ENCODE measurements around the gene ST6GAL1. TPM values are rescaled to one million over a fixed set of nuclear protein-coding genes. Genes with fewer than 3 reads are reported as not detected.

The ST6GAL1 gene
- total RNA-seq, 1 experiment from 2014 or later: 74.2 TPM

DNA sequence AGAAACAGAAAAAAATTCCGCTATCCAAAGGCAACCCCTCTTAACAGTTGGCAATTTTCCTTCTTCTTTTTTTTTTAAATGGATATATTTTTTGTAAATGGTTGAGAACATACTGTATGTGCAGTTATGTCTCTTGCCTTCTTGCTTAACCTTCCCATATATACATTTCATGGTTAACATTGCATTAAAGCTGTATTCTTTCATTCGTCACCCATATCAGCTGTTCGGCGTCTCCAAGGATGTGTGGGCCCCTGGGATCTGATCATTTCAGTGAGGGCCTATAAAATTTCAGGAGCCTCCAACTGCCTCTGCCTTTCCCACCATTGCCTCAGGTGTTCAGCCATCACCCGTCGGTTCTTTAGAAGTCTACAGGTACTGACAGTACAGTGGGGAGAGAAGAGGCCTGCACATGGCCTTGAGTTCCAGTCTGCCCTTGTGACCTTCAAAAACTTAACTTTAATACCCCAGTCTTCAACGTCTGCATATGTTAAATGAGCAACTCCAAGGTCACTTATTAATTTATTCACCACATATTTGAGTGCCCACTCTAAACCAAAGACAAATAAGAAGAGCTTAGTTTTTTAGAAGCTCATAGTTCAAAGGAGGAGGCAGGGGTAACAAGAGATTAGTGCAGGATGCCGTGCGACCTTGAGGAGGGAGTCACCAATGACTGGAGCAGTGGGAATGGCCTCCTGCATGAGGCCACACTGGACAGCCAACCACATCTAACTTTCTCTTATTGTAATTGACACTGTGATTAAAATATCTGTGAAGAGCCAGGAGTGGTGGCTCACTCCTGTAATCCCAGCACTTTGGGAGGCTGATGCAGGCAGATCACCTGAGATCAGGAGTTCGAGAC, 6.9 kb downstream of the ST6GAL1 start:
- intact Hi-C loops (cut with micrococcal nuclease; ENCODE audit: unreplicated experiment): no loop called here
- BruUV-seq (replicated peaks): no TSS peak
- H3K36me3 ChIP-seq (ENCODE audit: insufficient read depth, low read length, poor library complexity, severe bottlenecking): peaks cover 30% of the 10 kb centered on the region
- no peaks in the 10 kb centered on the region for H3K27me3 ChIP-seq (replicated peaks; ENCODE audit: insufficient read depth, low read depth, low read length, poor library complexity)
- TF ChIP-seq EZH2 (IDR thresholded peaks at IDR 0.05; ENCODE audit: borderline replicate concordance, low read depth, low read length, poor library complexity, severe bottlenecking): no peak
- TF ChIP-seq, protein P1, sequence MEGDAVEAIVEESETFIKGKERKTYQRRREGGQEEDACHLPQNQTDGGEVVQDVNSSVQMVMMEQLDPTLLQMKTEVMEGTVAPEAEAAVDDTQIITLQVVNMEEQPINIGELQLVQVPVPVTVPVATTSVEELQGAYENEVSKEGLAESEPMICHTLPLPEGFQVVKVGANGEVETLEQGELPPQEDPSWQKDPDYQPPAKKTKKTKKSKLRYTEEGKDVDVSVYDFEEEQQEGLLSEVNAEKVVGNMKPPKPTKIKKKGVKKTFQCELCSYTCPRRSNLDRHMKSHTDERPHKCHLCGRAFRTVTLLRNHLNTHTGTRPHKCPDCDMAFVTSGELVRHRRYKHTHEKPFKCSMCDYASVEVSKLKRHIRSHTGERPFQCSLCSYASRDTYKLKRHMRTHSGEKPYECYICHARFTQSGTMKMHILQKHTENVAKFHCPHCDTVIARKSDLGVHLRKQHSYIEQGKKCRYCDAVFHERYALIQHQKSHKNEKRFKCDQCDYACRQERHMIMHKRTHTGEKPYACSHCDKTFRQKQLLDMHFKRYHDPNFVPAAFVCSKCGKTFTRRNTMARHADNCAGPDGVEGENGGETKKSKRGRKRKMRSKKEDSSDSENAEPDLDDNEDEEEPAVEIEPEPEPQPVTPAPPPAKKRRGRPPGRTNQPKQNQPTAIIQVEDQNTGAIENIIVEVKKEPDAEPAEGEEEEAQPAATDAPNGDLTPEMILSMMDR (conservative IDR thresholded peaks at IDR 0.05; ENCODE audit: low read depth, low read length): no peak
- H3K27ac ChIP-seq (ENCODE audit: low read depth, low read length, poor library complexity, severe bottlenecking): no peak overlapping the region
- H3K4me1 ChIP-seq (ENCODE audit: insufficient read depth, low read length, poor library complexity, severe bottlenecking): peaks cover 3% of the 10 kb centered on the region
- no peak for DNase-seq (ENCODE audit: low spot score)
- ChIA-PET POLR2A (ENCODE audit: low non-redundant PET) (no interaction called here), CTCF (no interaction called here)
- no peaks in the 10 kb centered on the region for H3K9me3 ChIP-seq (ENCODE audit: low read depth, low read length, poor library complexity, severe bottlenecking)
- no peak overlapping the region for H3K4me3 ChIP-seq (ENCODE audit: low read depth, low read length, poor library complexity, severe bottlenecking)

DNA sequence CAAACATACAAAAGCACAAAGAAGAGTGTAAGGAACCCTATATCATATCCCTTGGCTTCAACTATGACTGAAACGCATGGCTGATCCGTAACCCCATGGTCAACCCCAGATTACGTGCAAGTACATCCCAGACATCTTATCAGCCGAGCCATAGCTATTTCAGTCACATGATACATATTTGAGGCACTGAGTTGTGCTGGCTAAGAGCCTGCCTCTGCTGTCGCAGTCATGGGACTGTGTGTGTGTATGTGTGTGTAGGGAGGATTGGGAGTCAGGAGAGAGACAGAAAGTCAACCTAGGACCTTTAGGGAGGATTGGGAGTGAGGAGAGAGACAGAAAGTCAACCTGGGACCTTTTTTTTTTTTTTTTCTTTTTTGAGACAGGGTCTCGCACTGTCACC, 8.4 kb downstream of the ST6GAL1 start:
- Histone ChIP-seq H3K27ac (ENCODE audit: low read depth, low read length, poor library complexity, severe bottlenecking) (no peak overlapping the region), H3K9me3 (ENCODE audit: low read depth, low read length, poor library complexity, severe bottlenecking) (no peaks in the 10 kb centered on the region), H3K4me3 (ENCODE audit: low read depth, low read length, poor library complexity, severe bottlenecking) (no peak overlapping the region), H3K4me1 (ENCODE audit: insufficient read depth, low read length, poor library complexity, severe bottlenecking) (peaks cover 3% of the 10 kb centered on the region), H3K27me3 (replicated peaks; ENCODE audit: insufficient read depth, low read depth, low read length, poor library complexity) (no peaks in the 10 kb centered on the region), H3K36me3 (ENCODE audit: insufficient read depth, low read length, poor library complexity, severe bottlenecking) (peaks cover 23% of the 10 kb centered on the region)
- ChIA-PET CTCF (interaction anchor here (0.5 kb wide), 1 partner anchor 227 kb away, joined by 3 read pairs; no protein-coding TSS in a partner anchor), POLR2A (ENCODE audit: low non-redundant PET) (no interaction called here)
- BruUV-seq (replicated peaks): no TSS peak
- DNase-seq (ENCODE audit: low spot score): no peak
- intact Hi-C loops (cut with micrococcal nuclease; ENCODE audit: unreplicated experiment): no loop called here
- no peak for TF ChIP-seq EZH2 (IDR thresholded peaks at IDR 0.05; ENCODE audit: borderline replicate concordance, low read depth, low read length, poor library complexity, severe bottlenecking)

DNA sequence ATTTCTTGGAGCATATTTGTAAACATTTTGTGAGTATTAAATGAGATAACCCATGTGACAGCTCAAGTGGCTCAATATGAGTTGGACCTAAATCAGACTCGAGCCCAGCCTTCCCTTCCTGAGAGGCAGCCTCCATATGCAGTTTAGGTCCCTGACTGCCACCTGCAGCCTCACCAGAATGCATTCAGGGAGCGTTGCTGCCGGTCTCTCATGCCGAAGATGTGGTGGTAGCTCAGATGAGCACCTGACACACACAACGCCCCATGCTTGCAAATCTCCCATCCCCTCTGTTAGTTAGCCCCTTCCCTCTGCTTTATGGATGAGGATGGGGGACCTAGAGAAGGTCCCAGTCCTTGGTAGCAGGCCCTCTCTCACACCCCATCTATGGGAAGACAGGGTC, 9.2 kb downstream of the ST6GAL1 start:
- H3K4me3 ChIP-seq (ENCODE audit: low read depth, low read length, poor library complexity, severe bottlenecking): no peak overlapping the region
- peak overlapping the region; percentile 40 for H3K27ac ChIP-seq (ENCODE audit: low read depth, low read length, poor library complexity, severe bottlenecking)
- peaks cover 3% of the 10 kb centered on the region for H3K4me1 ChIP-seq (ENCODE audit: insufficient read depth, low read length, poor library complexity, severe bottlenecking)
- H3K9me3 ChIP-seq (ENCODE audit: low read depth, low read length, poor library complexity, severe bottlenecking): no peaks in the 10 kb centered on the region
- no peak for DNase-seq (ENCODE audit: low spot score)
- H3K27me3 ChIP-seq (replicated peaks; ENCODE audit: insufficient read depth, low read depth, low read length, poor library complexity): no peaks in the 10 kb centered on the region
- ChIA-PET CTCF (no interaction called here), POLR2A (ENCODE audit: low non-redundant PET) (no interaction called here)
- intact Hi-C loops (cut with micrococcal nuclease; ENCODE audit: unreplicated experiment): no loop called here
- BruUV-seq (replicated peaks): no TSS peak
- peaks cover 14% of the 10 kb centered on the region for H3K36me3 ChIP-seq (ENCODE audit: insufficient read depth, low read length, poor library complexity, severe bottlenecking)
- no peak for TF ChIP-seq EZH2 (IDR thresholded peaks at IDR 0.05; ENCODE audit: borderline replicate concordance, low read depth, low read length, poor library complexity, severe bottlenecking)
- TF ChIP-seq, protein P1 (conservative IDR thresholded peaks at IDR 0.05; ENCODE audit: low read depth, low read length): no peak

Measured in A673 (cell line).